Spleen (tissue), 7 donors: ENCODE measurements around the gene DPYSL3.

ENCODE experiments used
- POLR2A ChIP-seq, 3 donors: fragments of 450-650 bp; IDR thresholded peaks; one replicate each; pipeline ENCODE4 v1.5.1; 2017; ENCODE audit warnings: antibody characterized with exemption in 3 of 3, mild to moderate bottlenecking in 1 of 3
- POLR2AphosphoS5 ChIP-seq, 3 donors: sonication (generic); formaldehyde crosslinking; IDR thresholded peaks; one replicate each; pipeline ENCODE4 v1.5.1; 2017; ENCODE audit warnings: antibody characterized with exemption in 3 of 3
- TF ChIP-seq, protein P1 (sequence below), 11 experiments: fragments of 200-600 bp in 7 of 11; fragments of 450-650 bp in 4 of 11; sonication (generic) in 4 of 11; IDR thresholded peaks in 8 of 11; conservative IDR thresholded peaks in 3 of 11; 1 replicate in 7 of 11; 2 replicates in 4 of 11; pipeline versions ENCODE4 v1.4.0 to v1.8.0; 2016 to 2021; ENCODE audit warnings: antibody characterized with exemption in 11 of 11, inconsistent platforms in 4 of 11, mild to moderate bottlenecking in 1 of 11
- donor health status: DM: no; HTN: no; CAD: no; lungs with moderate emphysema.
- donor health status: DM: no; HTN: no; CAD: no.
- donor health status: DM: no; HTN: no; CAD: no.

DNA sequence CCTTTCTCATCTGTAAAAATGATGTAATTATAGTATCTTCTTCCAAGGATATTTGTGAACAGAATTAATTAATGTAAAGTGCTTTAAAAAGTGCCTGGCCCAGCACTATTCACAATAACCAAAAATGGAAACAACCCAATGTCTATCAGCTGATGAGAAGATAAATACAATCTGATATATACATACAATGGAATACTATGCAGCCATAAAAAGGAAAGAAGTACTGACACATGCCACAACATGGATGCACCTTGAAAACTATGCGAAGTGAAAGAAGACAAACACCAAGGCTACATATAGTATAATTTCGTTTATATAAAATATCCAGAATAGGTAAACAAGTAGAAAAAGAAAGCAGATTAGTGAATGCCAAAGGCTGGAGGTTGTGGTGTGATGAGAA is 24.1 kb downstream of the DPYSL3 start:
- TF ChIP-seq POLR2A (IDR thresholded peaks at IDR 0.05) (no peak), POLR2AphosphoS5 (IDR thresholded peaks at IDR 0.05) (no peak)
- TF ChIP-seq, protein P1, sequence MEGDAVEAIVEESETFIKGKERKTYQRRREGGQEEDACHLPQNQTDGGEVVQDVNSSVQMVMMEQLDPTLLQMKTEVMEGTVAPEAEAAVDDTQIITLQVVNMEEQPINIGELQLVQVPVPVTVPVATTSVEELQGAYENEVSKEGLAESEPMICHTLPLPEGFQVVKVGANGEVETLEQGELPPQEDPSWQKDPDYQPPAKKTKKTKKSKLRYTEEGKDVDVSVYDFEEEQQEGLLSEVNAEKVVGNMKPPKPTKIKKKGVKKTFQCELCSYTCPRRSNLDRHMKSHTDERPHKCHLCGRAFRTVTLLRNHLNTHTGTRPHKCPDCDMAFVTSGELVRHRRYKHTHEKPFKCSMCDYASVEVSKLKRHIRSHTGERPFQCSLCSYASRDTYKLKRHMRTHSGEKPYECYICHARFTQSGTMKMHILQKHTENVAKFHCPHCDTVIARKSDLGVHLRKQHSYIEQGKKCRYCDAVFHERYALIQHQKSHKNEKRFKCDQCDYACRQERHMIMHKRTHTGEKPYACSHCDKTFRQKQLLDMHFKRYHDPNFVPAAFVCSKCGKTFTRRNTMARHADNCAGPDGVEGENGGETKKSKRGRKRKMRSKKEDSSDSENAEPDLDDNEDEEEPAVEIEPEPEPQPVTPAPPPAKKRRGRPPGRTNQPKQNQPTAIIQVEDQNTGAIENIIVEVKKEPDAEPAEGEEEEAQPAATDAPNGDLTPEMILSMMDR (IDR thresholded peaks at IDR 0.05 in 8 of 11, conservative IDR thresholded peaks at IDR 0.05 in 3 of 11) = no peak
